Hepatocyte (in vitro differentiated cells): ENCODE measurements around the gene RDH13. TPM values are rescaled to one million over a fixed set of nuclear protein-coding genes. Genes with fewer than 3 reads are reported as not detected.
"Not testable (repeated sequence)": the region's sequence is repeated elsewhere in the genome, so short reads cannot be mapped to it uniquely, and the experiment has no call there.

ENCODE experiments used
- DNase-seq: peaks from one replicate; pipeline ENCODE4 v3.0.0-alpha.2; 2016; ENCODE audit warnings: low spot score
- H2AFZ ChIP-seq: fragments of 200-600 bp; sonication (generic); 2 replicates; pipeline ENCODE4 v1.6.0; 2016; ENCODE audit warnings: antibody characterized with exemption, mild to moderate bottlenecking
- H3K27ac ChIP-seq: fragments of 200-600 bp; sonication (generic); 2 replicates; pipeline ENCODE4 v1.5.1; 2016; ENCODE audit warnings: mild to moderate bottlenecking
- H3K27me3 ChIP-seq: fragments of 200-600 bp; sonication (generic); 2 replicates; pipeline ENCODE4 v1.6.1; 2016
- H3K36me3 ChIP-seq: fragments of 200-600 bp; sonication (generic); replicated peaks from 2 replicates; pipeline ENCODE4 v1.5.1; 2016; ENCODE audit warnings: low read depth; ENCODE audit not compliant: insufficient read depth
- H3K4me1 ChIP-seq: fragments of 200-600 bp; sonication (generic); 2 replicates; pipeline ENCODE4 v1.5.1; 2016; ENCODE audit warnings: mild to moderate bottlenecking, moderate library complexity; ENCODE audit not compliant: insufficient read depth
- H3K4me2 ChIP-seq: fragments of 200-600 bp; sonication (generic); 2 replicates; pipeline ENCODE4 v1.6.0; 2016
- H3K4me3 ChIP-seq: fragments of 200-600 bp; sonication (generic); 2 replicates; pipeline ENCODE4 v1.5.1; 2016; ENCODE audit warnings: mild to moderate bottlenecking
- H3K79me2 ChIP-seq: fragments of 200-600 bp; sonication (generic); 2 replicates; pipeline ENCODE4 v1.6.0; 2017; ENCODE audit warnings: mild to moderate bottlenecking
- H3K9me2 ChIP-seq: fragments of 200-600 bp; sonication (generic); replicated peaks from 2 replicates; pipeline ENCODE4 v1.6.0; 2017; ENCODE audit warnings: mild to moderate bottlenecking; ENCODE audit not compliant: insufficient read depth
- H3K9me3 ChIP-seq: fragments of 200-600 bp; sonication (generic); 2 replicates; pipeline ENCODE4 v1.5.1; 2016; ENCODE audit warnings: low read depth, mild to moderate bottlenecking
- H4K20me1 ChIP-seq: fragments of 200-600 bp; sonication (generic); 2 replicates; pipeline ENCODE4 v1.6.0; 2016; ENCODE audit warnings: mild to moderate bottlenecking; ENCODE audit not compliant: insufficient read depth, poor library complexity, severe bottlenecking
- EZH2 ChIP-seq: fragments of 200-600 bp; sonication (generic); IDR thresholded peaks from 2 replicates; pipeline ENCODE4 v1.6.1; 2016; ENCODE audit warnings: antibody characterized with exemption, mild to moderate bottlenecking, borderline replicate concordance
- EZH2phosphoT487 ChIP-seq: fragments of 200-600 bp; sonication (generic); IDR thresholded peaks from one replicate; pipeline ENCODE4 v1.6.1; 2018; ENCODE audit warnings: antibody characterized with exemption, mild to moderate bottlenecking, low read depth, moderate library complexity; ENCODE audit not compliant: unreplicated experiment, severe bottlenecking
- WGBS: methylation state at CpG from one replicate; pipeline ENCODE4 v1.1.6; 2016; ENCODE audit warnings: low lambda C conversion rate; ENCODE audit errors: missing lambda C conversion rate; 5-methylcytosine and 5-hydroxymethylcytosine counted together
- polyA plus RNA-seq: library from polyadenylated mRNA; unstranded; fragments of >200 nt; fragmentation: Nextera tagmentation; extraction: Ambion mirVana; gene quantifications from 2 replicates; pipeline ENCODE4 v1.2.1, GENCODE V29; 2016
- total RNA-seq: library from RNA; depleted of rRNA; stranded (reverse); fragments of >200 nt; gene quantifications from 2 replicates; pipeline ENCODE4 v1.2.3, GENCODE V29; 2014
- TF ChIP-seq, protein P1 (sequence below): fragments of 200-600 bp; sonication (generic); IDR thresholded peaks from 2 replicates; pipeline ENCODE4 v1.5.1; 2016; ENCODE audit warnings: antibody characterized with exemption, mild to moderate bottlenecking; ENCODE audit not compliant: poor library complexity

Gene RDH13
- total and polyA plus RNA-seq, 2 experiments from 2014 or later, result 17.3 to 17.7 TPM

DNA sequence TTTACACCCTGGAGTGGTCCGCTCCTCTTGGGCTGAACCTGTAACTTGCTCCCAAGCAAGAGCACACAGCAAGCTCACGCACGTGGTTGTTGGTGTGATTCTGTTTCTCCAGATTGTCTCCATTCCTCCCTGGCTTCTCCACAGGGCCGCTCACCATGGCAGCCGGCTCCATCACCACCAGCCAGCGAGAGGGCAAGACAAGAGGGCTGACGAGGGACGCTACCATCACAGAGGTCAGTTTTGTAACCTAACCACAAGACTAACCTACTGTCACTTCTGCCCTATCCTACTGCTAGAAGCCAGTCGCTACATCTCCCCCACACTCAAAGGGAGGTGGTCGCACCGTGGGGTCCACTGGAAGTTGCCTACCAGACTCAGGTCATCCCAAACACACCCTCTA lies 20.3 kb downstream of the RDH13 start:
- Histone ChIP-seq H3K4me2 (no peak overlapping the region), H3K9me2 (no peaks in the 10 kb centered on the region), H3K4me3 (no peak overlapping the region), H3K27me3 (no peaks in the 10 kb centered on the region), H3K4me1 (no peaks in the 10 kb centered on the region), H2AFZ (no peak overlapping the region), H3K79me2 (no peaks in the 10 kb centered on the region), H3K27ac (no peak overlapping the region), H4K20me1 (no peaks in the 10 kb centered on the region), H3K36me3 (no peaks in the 10 kb centered on the region), H3K9me3 (no peaks in the 10 kb centered on the region)
- WGBS, result 81% methylated on average over 11 of the region's 11 CpGs
- no peak for DNase-seq
- TF ChIP-seq EZH2 (no peak), EZH2phosphoT487 (no peak)
- TF ChIP-seq, protein P1, sequence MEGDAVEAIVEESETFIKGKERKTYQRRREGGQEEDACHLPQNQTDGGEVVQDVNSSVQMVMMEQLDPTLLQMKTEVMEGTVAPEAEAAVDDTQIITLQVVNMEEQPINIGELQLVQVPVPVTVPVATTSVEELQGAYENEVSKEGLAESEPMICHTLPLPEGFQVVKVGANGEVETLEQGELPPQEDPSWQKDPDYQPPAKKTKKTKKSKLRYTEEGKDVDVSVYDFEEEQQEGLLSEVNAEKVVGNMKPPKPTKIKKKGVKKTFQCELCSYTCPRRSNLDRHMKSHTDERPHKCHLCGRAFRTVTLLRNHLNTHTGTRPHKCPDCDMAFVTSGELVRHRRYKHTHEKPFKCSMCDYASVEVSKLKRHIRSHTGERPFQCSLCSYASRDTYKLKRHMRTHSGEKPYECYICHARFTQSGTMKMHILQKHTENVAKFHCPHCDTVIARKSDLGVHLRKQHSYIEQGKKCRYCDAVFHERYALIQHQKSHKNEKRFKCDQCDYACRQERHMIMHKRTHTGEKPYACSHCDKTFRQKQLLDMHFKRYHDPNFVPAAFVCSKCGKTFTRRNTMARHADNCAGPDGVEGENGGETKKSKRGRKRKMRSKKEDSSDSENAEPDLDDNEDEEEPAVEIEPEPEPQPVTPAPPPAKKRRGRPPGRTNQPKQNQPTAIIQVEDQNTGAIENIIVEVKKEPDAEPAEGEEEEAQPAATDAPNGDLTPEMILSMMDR, result no peak

DNA sequence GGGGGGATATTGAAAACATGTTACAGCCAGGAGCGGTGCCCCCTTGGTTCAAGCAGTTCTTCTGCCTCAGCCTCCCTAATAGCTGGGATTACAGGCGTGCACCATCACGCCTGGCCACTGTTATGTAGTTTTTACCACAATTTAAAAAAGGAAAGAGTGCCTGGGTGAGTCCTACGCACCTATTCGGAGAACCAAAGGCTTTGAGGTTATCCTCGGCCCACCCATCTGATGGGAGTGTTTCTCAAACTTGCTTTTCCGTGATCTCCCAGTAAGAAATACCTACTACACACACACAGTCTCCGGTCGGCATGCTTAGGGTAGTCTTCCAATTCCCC lies 20.6 kb downstream of the RDH13 start:
- H3K79me2 ChIP-seq, result no peaks in the 10 kb centered on the region
- TF ChIP-seq, protein P1, result no peak
- no peak for TF ChIP-seq EZH2phosphoT487
- no peak for TF ChIP-seq EZH2
- no peaks in the 10 kb centered on the region for H3K9me3 ChIP-seq
- no peak overlapping the region for H3K4me3 ChIP-seq
- H4K20me1 ChIP-seq, result no peaks in the 10 kb centered on the region
- no peaks in the 10 kb centered on the region for H3K27me3 ChIP-seq
- no peak overlapping the region for H3K27ac ChIP-seq
- H3K4me2 ChIP-seq, result no peak overlapping the region
- no peak overlapping the region for H2AFZ ChIP-seq
- H3K36me3 ChIP-seq, result no peaks in the 10 kb centered on the region
- no peaks in the 10 kb centered on the region for H3K4me1 ChIP-seq
- H3K9me2 ChIP-seq, result no peaks in the 10 kb centered on the region
- DNase-seq, result no peak
- WGBS, result 95% methylated on average over 9 of the region's 9 CpGs

DNA sequence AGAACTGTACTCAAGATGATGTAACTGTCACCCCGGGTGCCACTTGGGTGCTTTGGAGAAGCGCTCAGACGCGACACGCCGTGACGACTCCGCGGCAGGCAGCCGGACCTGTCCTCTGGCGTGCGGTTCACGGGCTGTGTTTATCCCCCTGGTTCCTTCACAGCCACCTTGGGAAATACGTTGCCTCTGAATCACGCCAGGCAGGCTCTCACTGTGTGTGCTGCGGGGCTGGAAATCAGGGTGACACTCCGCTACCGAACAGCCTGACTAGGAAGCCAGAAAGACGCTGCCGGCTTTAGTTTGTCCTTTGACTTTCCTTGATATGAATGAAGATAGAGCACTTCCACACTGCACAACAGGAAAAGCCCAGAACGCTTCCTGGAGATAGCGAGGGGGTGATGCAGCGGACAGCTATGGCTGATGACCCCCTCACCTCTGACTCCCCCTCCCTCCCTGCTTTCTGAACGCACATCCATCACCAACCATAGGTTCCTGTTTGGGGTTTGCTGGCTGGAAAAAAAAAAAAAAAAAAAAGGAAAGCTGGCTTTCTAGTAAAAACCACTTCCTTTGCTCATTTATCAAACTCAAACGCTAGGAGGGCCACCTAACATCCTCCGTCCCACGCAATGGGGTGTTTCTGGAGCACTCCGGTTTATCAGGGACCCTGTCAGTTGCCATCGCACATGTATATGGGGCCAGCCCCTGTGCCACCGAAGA lies 21.2 kb downstream of the RDH13 start:
- TF ChIP-seq, protein P1, result no peak
- TF ChIP-seq EZH2phosphoT487, result no peak
- TF ChIP-seq EZH2, result no peak
- Histone ChIP-seq H4K20me1 (no peaks in the 10 kb centered on the region), H3K79me2 (no peaks in the 10 kb centered on the region), H3K4me1 (no peaks in the 10 kb centered on the region), H3K27me3 (no peaks in the 10 kb centered on the region), H3K4me3 (no peak overlapping the region), H3K9me3 (no peaks in the 10 kb centered on the region), H3K27ac (no peak overlapping the region), H2AFZ (no peak overlapping the region), H3K36me3 (no peaks in the 10 kb centered on the region), H3K9me2 (no peaks in the 10 kb centered on the region), H3K4me2 (no peak overlapping the region)
- no peak for DNase-seq
- 93% methylated on average over 30 of the region's 30 CpGs for WGBS

DNA sequence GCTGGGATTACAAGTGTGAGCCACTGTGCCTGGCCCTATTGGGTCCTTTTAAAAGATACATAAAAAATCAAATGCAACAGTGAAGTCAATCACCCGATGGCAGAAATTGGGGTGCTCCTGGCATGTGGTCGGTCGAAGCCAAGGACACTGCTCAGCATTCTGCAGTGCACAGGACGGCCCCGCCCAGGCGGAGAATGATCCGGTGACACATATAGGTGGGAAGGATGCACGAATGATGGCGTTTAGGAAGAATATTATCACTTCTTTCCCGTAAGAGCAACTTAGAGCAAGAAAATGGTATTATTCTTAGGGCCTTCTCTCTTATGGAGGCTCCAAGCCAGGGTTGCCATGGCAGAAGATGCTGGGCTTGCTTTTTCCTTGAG lies 21.7 kb downstream of the RDH13 start:
- H3K79me2 ChIP-seq, result no peaks in the 10 kb centered on the region
- no peak overlapping the region for H3K4me3 ChIP-seq
- 97% methylated on average over 10 of the region's 10 CpGs for WGBS
- no peaks in the 10 kb centered on the region for H3K9me2 ChIP-seq
- H3K27ac ChIP-seq, result no peak overlapping the region
- H3K27me3 ChIP-seq, result no peaks in the 10 kb centered on the region
- TF ChIP-seq, protein P1, result no peak
- no peak for TF ChIP-seq EZH2
- TF ChIP-seq EZH2phosphoT487, result no peak
- H3K4me2 ChIP-seq, result no peak overlapping the region
- H3K9me3 ChIP-seq, result no peaks in the 10 kb centered on the region
- no peak for DNase-seq
- H2AFZ ChIP-seq, result no peak overlapping the region
- no peaks in the 10 kb centered on the region for H3K36me3 ChIP-seq
- H4K20me1 ChIP-seq, result no peaks in the 10 kb centered on the region
- no peaks in the 10 kb centered on the region for H3K4me1 ChIP-seq

DNA sequence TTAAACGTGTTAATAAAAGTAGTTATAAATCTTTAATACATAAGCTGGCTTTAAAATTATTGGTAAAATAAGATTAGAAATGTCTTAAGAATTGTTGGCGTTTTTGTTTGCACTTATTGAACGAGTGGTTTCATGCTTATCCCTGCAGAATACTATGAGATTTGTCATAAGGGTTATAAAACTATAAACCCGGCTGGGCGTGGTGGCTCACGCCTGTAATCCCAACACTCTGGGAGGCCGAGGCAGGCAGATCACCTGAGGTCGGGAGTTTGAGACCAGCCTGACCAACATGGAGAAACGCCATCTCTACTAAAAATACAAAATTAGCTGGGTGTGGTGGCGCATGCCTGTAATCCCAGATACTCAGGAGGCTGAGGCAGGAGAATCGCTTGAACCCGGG lies 22.3 kb downstream of the RDH13 start:
- not testable (repeated sequence) for H3K27me3 ChIP-seq, DNase-seq, H2AFZ ChIP-seq, H3K36me3 ChIP-seq, H3K4me1 ChIP-seq, H4K20me1 ChIP-seq, H3K79me2 ChIP-seq, H3K9me3 ChIP-seq, H3K4me3 ChIP-seq, H3K4me2 ChIP-seq, H3K27ac ChIP-seq, H3K9me2 ChIP-seq
- 86% methylated on average over 12 of the region's 12 CpGs for WGBS
